ENCODE measurements around the gene STX16. TPM values are rescaled to one million over a fixed set of nuclear protein-coding genes. Genes with fewer than 3 reads are reported as not detected.

The STX16 gene
- total and polyA plus RNA-seq, 9 of the 15 experiments (the other 6 are each of a cell fraction or from before 2014, with no cell fraction given), result 4.4 to 43.5 (median 14.7) TPM

- Histone ChIP-seq H3K27me3 (ENCODE audit: control insufficient read depth in 2 of 2, insufficient read depth in 2 of 2, low read length in 2 of 2) (peaks cover 0 to 11% of the 10 kb centered on the region in 2 experiments; a peak in 2 of 5 replicates), H3K36me3 (ENCODE audit: control insufficient read depth, insufficient read depth, low read length) (no peaks in the 10 kb centered on the region), H3K4me3 (no peak overlapping the region), H3K9ac (ENCODE audit: insufficient read depth in 1 of 2, low read depth in 2 of 2, low read length in 2 of 2) (no peak overlapping the region), H3K9me1 (ENCODE audit: control insufficient read depth, insufficient read depth, low read length) (no peaks in the 10 kb centered on the region), H3K4me1 (replicated peaks in 1 of 2; ENCODE audit: control insufficient read depth in 2 of 2, insufficient read depth in 2 of 2, low read length in 2 of 2) (peaks cover 15 to 20% of the 10 kb centered on the region in 2 experiments; a peak in 4 of 5 replicates), H2AFZ (ENCODE audit: low read depth, low read length) (no peak overlapping the region), H3K4me2 (ENCODE audit: insufficient read depth, low read length) (no peak overlapping the region), H3K79me2 (ENCODE audit: control insufficient read depth, insufficient read depth, low read length) (no peaks in the 10 kb centered on the region), H3K9me3 (replicated peaks; ENCODE audit: control insufficient read depth, insufficient read depth, low read depth, low read length) (no peaks in the 10 kb centered on the region), H3K27ac (ENCODE audit: extremely low read depth, low read depth, low read length) (no peak overlapping the region), H4K20me1 (replicated peaks; ENCODE audit: control insufficient read depth, insufficient read depth, low read length) (no peaks in the 10 kb centered on the region)
- DNase-seq (ENCODE audit: extremely low read depth in 1 of 4, low spot score in 3 of 4), result no peak
- FAIRE-seq, result no peak
- no TSS peak for BruUV-seq (replicated peaks)
- CTCF ChIA-PET (ENCODE audit: low intra/inter-chr PET ratio), result no interaction called here
- no peak for ATAC-seq
- in situ Hi-C loops (cut with MboI), result loop anchor here (25.0 kb wide), 1 partner anchor 402 kb away; the partner anchor contains the start of gene ANKRD60
- POLR2A ChIA-PET, result interaction anchor here (0.6 to 3.5 kb wide), 6 partner anchors 9 to 602 kb away, joined by 3 to 16 read pairs (median 4); partner anchors contain the start of gene STX16
- 54% methylated on average over 19 of the region's 19 CpGs for WGBS (ENCODE audit: insufficient coverage, low coverage, missing lambda C conversion rate)
- intact Hi-C loops (cut with micrococcal nuclease), result no loop called here
- TF ChIP-seq ZNF311 (CRISPR knock-in tag; IDR thresholded peaks at IDR 0.05), result no peak
- TF ChIP-seq LCOR (CRISPR knock-in tag; IDR thresholded peaks at IDR 0.05), result no peak
- TF ChIP-seq ZNF431 (CRISPR knock-in tag; IDR thresholded peaks at IDR 0.05), result no peak
- no peak for TF ChIP-seq SREBF1 (IDR thresholded peaks at IDR 0.05; ENCODE audit: borderline replicate concordance, low read depth, low read length)
- TF ChIP-seq ZNF518B (CRISPR knock-in tag; IDR thresholded peaks at IDR 0.05), result no peak
- TF ChIP-seq ZNF780A (CRISPR knock-in tag; IDR thresholded peaks at IDR 0.05), result no peak
- no peak for TF ChIP-seq TEAD1 (CRISPR knock-in tag; IDR thresholded peaks at IDR 0.05)
- TF ChIP-seq SAP30 (IDR thresholded peaks at IDR 0.05; ENCODE audit: borderline replicate concordance, insufficient read depth, low read depth, low read length, poor library complexity, severe bottlenecking), result no peak
- TF ChIP-seq ZNF174 (CRISPR knock-in tag; IDR thresholded peaks at IDR 0.05), result no peak
- TF ChIP-seq HCFC1 (IDR thresholded peaks at IDR 0.05; ENCODE audit: low read depth, low read length), result no peak
- TF ChIP-seq HDAC1 (IDR thresholded peaks at IDR 0.05), result no peak
- TF ChIP-seq ZNF274 (IDR thresholded peaks at IDR 0.05; ENCODE audit: borderline replicate concordance, low read depth, low read length), result no peak
- TF ChIP-seq FOXP1 (CRISPR knock-in tag; IDR thresholded peaks at IDR 0.05), result no peak
- TF ChIP-seq ZNF12 (CRISPR knock-in tag; IDR thresholded peaks at IDR 0.05), result no peak
- no peak for TF ChIP-seq SIRT6 (IDR thresholded peaks at IDR 0.05; ENCODE audit: low read depth, low read length)
- TF ChIP-seq ATF3 (IDR thresholded peaks at IDR 0.05), result no peak
- TF ChIP-seq ATF3 (CRISPR knock-in tag; conservative IDR thresholded peaks at IDR 0.05), result no peak
- no peak for TF ChIP-seq GTF2F1 (IDR thresholded peaks at IDR 0.05; ENCODE audit: low read depth, low read length)
Measured at GRCh38 chr20:58639182-58640146, 11.6 kb upstream of the STX16 start.
